NCI-H2081 treated with DMSO at 0.1 percent for 48 hours (cell line): ENCODE results near the gene CDIPT.
A peak's percentile ranks its signal among the peaks of the same experiment; 100 is the strongest.
"Not testable (repeated sequence)": the region's sequence is repeated elsewhere in the genome, so short reads cannot be mapped to it uniquely, and the experiment has no call there.

Experiments
- DNase-seq: peaks from one replicate; lab custom pipeline; 2025; lab: John Stamatoyannopoulos, UW

Gene CDIPT

GRCh38 chr16:29862884-29863668 is at the start of gene CDIPT:
TSS of gene CDIPT (minus strand) at chr16:29863226. CDS start at chr16:29862857, 369 bp downstream.
- peak; percentile 43 for DNase-seq

GRCh38 chr16:29912087-29912486 is 49.1 kb upstream of the CDIPT start:
- no peak for DNase-seq

- DNase-seq: no peak
Observed at GRCh38 chr16:29911676-29912010, 48.6 kb upstream of the CDIPT start.

GRCh38 chr16:29910819-29911675 is 48.0 kb upstream of the CDIPT start:
- no peak for DNase-seq

- not testable (repeated sequence) for DNase-seq
Observed at GRCh38 chr16:29909851-29910250, 46.8 kb upstream of the CDIPT start.

GRCh38 chr16:29909391-29909790 is 46.4 kb upstream of the CDIPT start:
- DNase-seq: no peak

GRCh38 chr16:29908719-29909220 is 45.7 kb upstream of the CDIPT start:
- DNase-seq: no peak

- no peak for DNase-seq
Observed at GRCh38 chr16:29907973-29908372, 44.9 kb upstream of the CDIPT start.

- DNase-seq: no peak
Observed at GRCh38 chr16:29906520-29907244, 43.7 kb upstream of the CDIPT start.

- no peak for DNase-seq
Observed at GRCh38 chr16:29905668-29906067, 42.6 kb upstream of the CDIPT start.

GRCh38 chr16:29904947-29905346 is 41.9 kb upstream of the CDIPT start:
- no peak for DNase-seq

- DNase-seq: no peak
Observed at GRCh38 chr16:29903590-29903989, 40.6 kb upstream of the CDIPT start.

- DNase-seq: no peak
Observed at GRCh38 chr16:29901607-29901945, 38.5 kb upstream of the CDIPT start.

GRCh38 chr16:29900888-29901606 is 38.0 kb upstream of the CDIPT start:
- DNase-seq: no peak

GRCh38 chr16:29900102-29900887 is 37.3 kb upstream of the CDIPT start, which contains the start of gene ASPHD1:
TSS of gene ASPHD1 (plus strand) at chr16:29900488. CDS start at chr16:29900972, 484 bp downstream.
- DNase-seq: no peak

GRCh38 chr16:29899516-29900101 is 36.6 kb upstream of the CDIPT start, which contains the start of gene SEZ6L2:
TSS of gene SEZ6L2 (minus strand) at chr16:29899550. CDS start at chr16:29899019, 531 bp downstream.
- DNase-seq: no peak

GRCh38 chr16:29898804-29899515 is 35.9 kb upstream of the CDIPT start:
- DNase-seq: no peak

- DNase-seq: no peak
Observed at GRCh38 chr16:29898135-29898803, 35.2 kb upstream of the CDIPT start.

GRCh38 chr16:29897333-29897732 is 34.3 kb upstream of the CDIPT start:
- no peak for DNase-seq
